ENCODE measurements around the gene SBSN. TPM values are rescaled to one million over a fixed set of nuclear protein-coding genes. Genes with fewer than 3 reads are reported as not detected.
A peak's percentile ranks its signal among the peaks of the same experiment; 100 is the strongest.

Gene SBSN
- total RNA-seq, 1 experiment from 2014 or later: 0.15 TPM

- Histone ChIP-seq H3K9me3 (ENCODE audit: control insufficient read depth, low read depth, low read length) (no peaks in the 10 kb centered on the region), H4K8ac (replicated peaks; ENCODE audit: insufficient read length, low read depth, low read length) (no peak overlapping the region), H3K14ac (ENCODE audit: insufficient read depth, low read length) (no peak overlapping the region), H2BK120ac (ENCODE audit: low read depth, low read length, poor library complexity, severe bottlenecking) (no peak overlapping the region), H3K18ac (ENCODE audit: insufficient read length, low read depth, low read length) (no peak overlapping the region), H3K9ac (ENCODE audit: extremely low read depth, insufficient read length, low read length) (no peak overlapping the region), H2BK15ac (ENCODE audit: low read depth, low read length) (no peak overlapping the region), H4K91ac (ENCODE audit: insufficient read length, low read depth, low read length) (no peak overlapping the region), H2AK5ac (ENCODE audit: insufficient read length, low read length) (no peak overlapping the region), H3K4me2 (ENCODE audit: insufficient read depth, insufficient read length, low read length) (no peak overlapping the region), H4K5ac (ENCODE audit: insufficient read length, low read depth, low read length) (no peak overlapping the region), H2BK5ac (ENCODE audit: insufficient read length, low read length) (no peak overlapping the region), H3K4me1 (ENCODE audit: insufficient read depth, low read length) (no peaks in the 10 kb centered on the region), H2BK20ac (ENCODE audit: low read depth, low read length, poor library complexity, severe bottlenecking) (no peak overlapping the region), H2AFZ (ENCODE audit: low read length) (no peak overlapping the region), H3K79me1 (ENCODE audit: insufficient read depth, low read depth, low read length, poor library complexity, severe bottlenecking) (no peaks in the 10 kb centered on the region), H3K23me2 (ENCODE audit: insufficient read length, low read depth, low read length, poor library complexity, severe bottlenecking) (peaks cover 7% of the 10 kb centered on the region), H3K79me2 (ENCODE audit: insufficient read depth, low read length) (no peaks in the 10 kb centered on the region; the same call in 1 of the 2 replicates), H3T11ph (ENCODE audit: low read length) (no peak overlapping the region), H3K56ac (ENCODE audit: insufficient read length, low read depth, low read length) (no peak overlapping the region), H2BK12ac (ENCODE audit: insufficient read length, low read depth, low read length) (no peak overlapping the region), H3K4ac (ENCODE audit: low read depth, low read length) (no peak overlapping the region), H3K23ac (ENCODE audit: insufficient read length, low read depth, low read length) (no peak overlapping the region), H3K27me3 (ENCODE audit: insufficient read depth, low read length) (peaks cover 3% of the 10 kb centered on the region; the same call in 1 of the 2 replicates), H4K20me1 (ENCODE audit: control insufficient read depth, insufficient read depth, insufficient read length) (no peaks in the 10 kb centered on the region), H3K27ac (ENCODE audit: insufficient read length, low read depth, low read length) (no peak overlapping the region)
- WGBS (ENCODE audit: extremely low coverage, insufficient read length, low lambda C conversion rate): no CpG with 5 or more reads among the region's 30 CpGs
- no peak overlapping the region; a peak in 1 of 7 replicates for H3K27ac Mint-ChIP-seq
- H3K36me3 Mint-ChIP-seq (ENCODE audit: insufficient read depth in 1 of 3, low read depth in 3 of 3): peaks cover 0 to 6% (median 5%) of the 10 kb centered on the region in 3 experiments; a peak in 6 of 7 replicates
- no peak overlapping the region; a peak in 1 of 5 replicates for H3K4me3 Mint-ChIP-seq
- peaks cover 56% of the 10 kb centered on the region for H3K27me3 Mint-ChIP-seq (ENCODE audit: low read depth)
- H3K4me1 Mint-ChIP-seq: peaks cover 9 to 14% of the 10 kb centered on the region in 2 experiments
- peak; percentile 74 for DNase-seq
- peak; percentile 75 for TF ChIP-seq CTCF (conservative IDR thresholded peaks at IDR 0.05)
- no peaks in the 10 kb centered on the region for H3K9me3 Mint-ChIP-seq
These were observed 27.3 kb upstream of the SBSN start for GRCh38 chr19:35555301-35556005.
